EL (cell line): ENCODE results near the gene TM4SF5.

Experiments used
- DNase-seq: peaks from one replicate; pipeline ENCODE4 v3.0.0-alpha.2; 2016

Gene TM4SF5

GRCh38 chr17:4748686-4749085 lies 23.0 kb upstream of the TM4SF5 start:
- DNase-seq, result no peak

GRCh38 chr17:4750606-4751005 lies 21.1 kb upstream of the TM4SF5 start:
- no peak for DNase-seq

- DNase-seq, result no peak
Observed at GRCh38 chr17:4751932-4752331, 19.8 kb upstream of the TM4SF5 start.

- no peak for DNase-seq
Observed at GRCh38 chr17:4753392-4753791, 18.3 kb upstream of the TM4SF5 start.

- no peak for DNase-seq
Observed at GRCh38 chr17:4759776-4760236, 11.9 kb upstream of the TM4SF5 start.

GRCh38 chr17:4764595-4764994 lies 7.1 kb upstream of the TM4SF5 start:
- no peak for DNase-seq

GRCh38 chr17:4766201-4766600 lies 5.5 kb upstream of the TM4SF5 start:
- DNase-seq, result no peak

- DNase-seq, result no peak
Observed at GRCh38 chr17:4766723-4767122, 5.0 kb upstream of the TM4SF5 start.

- no peak for DNase-seq
Observed at GRCh38 chr17:4768298-4768697, 3.4 kb upstream of the TM4SF5 start.

- DNase-seq, result peak; percentile 37
Observed at GRCh38 chr17:4769628-4770027, 2.1 kb upstream of the TM4SF5 start.

- DNase-seq, result no peak
Observed at GRCh38 chr17:4772235-4772613, 538 bp downstream of the TM4SF5 start.

- no peak for DNase-seq
Observed at GRCh38 chr17:4777969-4778760, 6.5 kb downstream of the TM4SF5 start.

- no peak for DNase-seq
Observed at GRCh38 chr17:4780325-4780955, 8.8 kb downstream of the TM4SF5 start.

GRCh38 chr17:4782652-4783051 lies 11.0 kb downstream of the TM4SF5 start:
- no peak for DNase-seq

GRCh38 chr17:4785311-4786105 lies 13.8 kb downstream of the TM4SF5 start:
- no peak for DNase-seq

GRCh38 chr17:4786106-4786511 lies 14.4 kb downstream of the TM4SF5 start, which contains the start of gene VMO1:
VMO1 (minus strand) TSS chr17:4786364; CDS start chr17:4786352, 12 bp downstream.
- peak; percentile 56 for DNase-seq

- no peak for DNase-seq
Observed at GRCh38 chr17:4786516-4786915, 14.8 kb downstream of the TM4SF5 start.

GRCh38 chr17:4788159-4788806 lies 16.6 kb downstream of the TM4SF5 start:
- no peak for DNase-seq

- no peak for DNase-seq
Observed at GRCh38 chr17:4788807-4789700, 17.4 kb downstream of the TM4SF5 start, which contains the start of gene GLTPD2. GLTPD2 (plus strand) TSS chr17:4788964; CDS start chr17:4789012, 48 bp downstream.

GRCh38 chr17:4789701-4789950 lies 17.9 kb downstream of the TM4SF5 start:
- no peak for DNase-seq

- DNase-seq, result peak; percentile 89
Observed at GRCh38 chr17:4789951-4790704, 18.4 kb downstream of the TM4SF5 start.
